Measurements from ENCODE around the gene AAMP.

The AAMP gene

GRCh38 chr2:218228366-218229090, 41.4 kb downstream of the AAMP start:
- no peak for TF ChIP-seq CTCF (conservative IDR thresholded peaks at IDR 0.05; ENCODE audit: low read length)
- no peak overlapping the region for H3K4me3 ChIP-seq (ENCODE audit: low read length)
- no peak for DNase-seq (ENCODE audit: low read depth)

GRCh38 chr2:218226903-218227302, 43.0 kb downstream of the AAMP start:
- no peak for TF ChIP-seq CTCF (conservative IDR thresholded peaks at IDR 0.05; ENCODE audit: low read length)
- H3K4me3 ChIP-seq (ENCODE audit: low read length): no peak overlapping the region
- no peak for DNase-seq (ENCODE audit: low read depth)

GRCh38 chr2:218224186-218224585, 45.8 kb downstream of the AAMP start:
- no peak overlapping the region for H3K4me3 ChIP-seq (ENCODE audit: low read length)
- no peak for DNase-seq (ENCODE audit: low read depth)
- no peak for TF ChIP-seq CTCF (conservative IDR thresholded peaks at IDR 0.05; ENCODE audit: low read length)

GRCh38 chr2:218223046-218223445, 46.9 kb downstream of the AAMP start:
- no peak for DNase-seq (ENCODE audit: low read depth)
- TF ChIP-seq CTCF (conservative IDR thresholded peaks at IDR 0.05; ENCODE audit: low read length): no peak
- H3K4me3 ChIP-seq (ENCODE audit: low read length): no peak overlapping the region

GRCh38 chr2:218221000-218221399, 48.9 kb downstream of the AAMP start:
- no peak for TF ChIP-seq CTCF (conservative IDR thresholded peaks at IDR 0.05; ENCODE audit: low read length)
- no peak overlapping the region; the same call in 1 of the 2 replicates for H3K4me3 ChIP-seq (ENCODE audit: low read length)
- DNase-seq (ENCODE audit: low read depth): no peak

GRCh38 chr2:218219934-218220333, 50.0 kb downstream of the AAMP start:
- DNase-seq (ENCODE audit: low read depth): no peak
- H3K4me3 ChIP-seq (ENCODE audit: low read length): peak overlapping the region; percentile 7
- no peak for TF ChIP-seq CTCF (conservative IDR thresholded peaks at IDR 0.05; ENCODE audit: low read length)
